HG03108 (cell line): ENCODE data around the gene KCTD5.

Experiments
- ATAC-seq: cut with Tn5 transposase; IDR thresholded peaks from one replicate; pipeline ENCODE4 v1.9.1; 2021; ENCODE audit warnings: moderate library complexity; ENCODE audit not compliant: unreplicated experiment

KCTD5 gene

GRCh38 chr16:2748757-2749455, 66.6 kb downstream of the KCTD5 start:
- no peak for ATAC-seq

GRCh38 chr16:2749476-2749875, 67.2 kb downstream of the KCTD5 start:
- ATAC-seq = no peak

- no peak for ATAC-seq
Measured at GRCh38 chr16:2749936-2750335, 67.6 kb downstream of the KCTD5 start.

- peak; percentile 26 for ATAC-seq
Measured at GRCh38 chr16:2751577-2752034, 69.3 kb downstream of the KCTD5 start.

- peak; percentile 79 for ATAC-seq
Measured at GRCh38 chr16:2752035-2752849, 69.9 kb downstream of the KCTD5 start, which contains the start of gene SRRM2. Gene SRRM2 (plus strand): TSS chr16:2752638. CDS start chr16:2756365, 3,727 bp downstream.

- peak; percentile 27 for ATAC-seq
Measured at GRCh38 chr16:2752850-2753732, 70.8 kb downstream of the KCTD5 start.

GRCh38 chr16:2753733-2754020, 71.4 kb downstream of the KCTD5 start:
- no peak for ATAC-seq

GRCh38 chr16:2755158-2755557, 72.8 kb downstream of the KCTD5 start:
- ATAC-seq = no peak

GRCh38 chr16:2756288-2757015, 74.1 kb downstream of the KCTD5 start:
- ATAC-seq = no peak

GRCh38 chr16:2757344-2757743, 75.0 kb downstream of the KCTD5 start:
- ATAC-seq = no peak
